Renal cortical epithelial cell (primary cell): Measurements from ENCODE around the gene E2F1. TPM values are rescaled to one million over a fixed set of nuclear protein-coding genes. Genes with fewer than 3 reads are reported as not detected.
"Not testable (repeated sequence)": the region's sequence is repeated elsewhere in the genome, so short reads cannot be mapped to it uniquely, and the experiment has no call there.

Source experiments
- DNase-seq: peaks from one replicate; pipeline ENCODE4 v3.0.0-alpha.2; 2011; ENCODE audit warnings: low read depth
- total RNA-seq: library from RNA; depleted of rRNA; stranded (reverse); fragments of >200 nt; gene quantifications from 2 replicates; pipeline ENCODE4 v1.2.3, GENCODE V29; 2014

Gene E2F1
- total RNA-seq, 1 donor from 2014 or later = 0.89 TPM

DNA sequence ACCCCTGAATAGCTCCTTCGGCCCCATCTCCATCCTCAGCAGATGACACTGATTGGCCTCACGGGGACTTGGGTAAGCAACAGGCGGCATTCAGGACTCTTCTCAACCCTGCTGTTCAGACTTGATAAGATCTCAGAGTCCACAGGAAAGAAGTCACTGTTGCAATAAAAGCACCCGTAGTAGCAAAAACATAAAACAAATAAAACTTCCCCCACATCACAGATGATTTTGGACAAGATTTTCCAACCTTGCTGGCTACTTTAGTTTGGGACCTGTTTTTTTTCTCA is 41.2 kb downstream of the E2F1 start:
- DNase-seq = no peak

DNA sequence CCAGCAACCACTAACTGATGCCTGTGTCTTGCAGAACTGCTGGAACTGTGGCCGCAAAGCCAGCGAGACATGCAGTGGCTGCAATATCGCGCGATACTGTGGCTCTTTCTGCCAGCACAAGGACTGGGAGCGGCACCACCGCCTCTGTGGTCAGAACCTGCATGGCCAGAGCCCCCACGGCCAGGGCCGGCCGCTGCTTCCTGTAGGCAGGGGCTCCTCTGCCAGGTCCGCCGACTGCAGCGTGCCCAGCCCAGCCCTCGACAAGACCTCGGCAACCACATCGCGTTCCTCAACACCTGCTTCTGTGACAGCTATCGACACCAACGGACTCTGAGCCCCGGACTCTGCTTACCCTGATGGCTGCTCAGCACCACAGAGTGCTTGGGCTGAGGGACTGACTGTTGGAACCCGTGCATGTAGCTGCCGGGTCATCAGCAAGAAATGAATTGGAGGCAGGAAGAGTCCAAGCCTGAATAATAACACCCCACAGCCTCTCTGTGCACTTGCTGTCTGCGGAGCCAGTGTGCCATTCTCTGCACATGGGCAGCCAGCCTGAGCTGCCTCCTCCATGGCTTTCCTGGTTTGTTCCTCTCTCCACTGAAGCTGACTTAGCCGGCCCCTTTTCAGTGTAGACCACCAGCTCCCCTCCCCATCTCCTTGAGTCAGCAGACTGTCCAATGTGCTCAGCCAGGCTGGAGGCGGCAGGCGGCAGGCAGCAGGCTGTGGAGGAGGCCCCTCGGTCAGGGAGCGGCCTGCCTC is 41.7 kb downstream of the E2F1 start:
- DNase-seq = no peak

DNA sequence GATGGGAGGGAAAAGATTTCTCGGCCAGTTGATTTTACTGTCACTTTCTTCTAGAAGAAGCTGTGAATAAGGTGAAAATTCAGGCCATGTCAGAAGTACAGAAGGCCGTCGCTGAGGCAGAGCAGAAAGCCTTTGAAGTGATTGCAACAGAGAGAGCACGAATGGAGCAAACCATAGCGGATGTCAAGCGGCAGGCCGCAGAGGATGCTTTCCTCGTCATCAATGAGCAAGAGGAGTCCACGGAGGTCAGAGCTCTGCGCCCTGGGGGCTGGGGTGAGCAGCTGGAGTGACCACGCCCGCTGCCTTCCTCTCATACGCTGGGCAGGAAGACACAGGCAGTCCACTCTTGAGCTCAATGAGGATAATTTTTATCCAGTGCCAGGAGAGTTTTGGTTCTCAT is 45.9 kb downstream of the E2F1 start:
- DNase-seq = no peak

DNA sequence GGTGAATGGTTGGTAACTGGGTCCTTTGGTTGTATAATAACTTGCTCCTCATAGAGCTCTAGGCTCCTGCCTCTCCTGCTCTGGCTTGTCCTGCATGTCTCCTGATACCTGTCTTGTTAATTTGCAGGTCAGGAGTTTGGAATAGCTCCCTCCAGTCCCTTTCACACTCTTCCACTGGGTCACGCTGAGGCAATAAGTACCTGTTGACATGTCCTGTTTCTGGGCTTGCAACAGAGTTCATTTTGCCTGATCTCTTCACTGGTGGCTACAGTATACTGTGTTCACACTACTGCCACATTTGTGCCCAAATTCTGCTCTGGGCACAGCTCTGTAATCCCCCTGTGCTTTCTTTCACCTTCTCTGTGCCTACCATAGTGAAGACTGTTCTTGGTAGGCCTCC is 49.4 kb downstream of the E2F1 start:
- DNase-seq = no peak

DNA sequence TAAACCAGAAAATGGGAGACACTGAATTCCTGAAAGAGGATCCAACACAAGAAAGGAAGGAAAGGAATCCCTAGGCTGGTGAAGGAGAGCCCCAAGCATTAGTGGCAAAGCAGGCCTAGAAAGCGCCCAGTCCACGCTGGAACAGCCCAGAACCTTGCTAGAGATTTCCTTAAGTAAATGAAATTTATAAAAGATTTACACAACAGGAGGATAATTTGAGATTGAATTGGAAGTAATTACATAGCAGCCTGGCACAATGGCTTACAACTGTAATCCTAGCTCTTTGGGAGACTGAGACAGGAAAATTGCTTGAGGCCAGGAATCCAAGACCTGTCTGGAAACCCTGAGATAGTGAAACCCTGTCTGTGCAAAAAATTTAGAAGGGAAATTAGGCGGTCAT is 50.8 kb downstream of the E2F1 start:
- no peak for DNase-seq

DNA sequence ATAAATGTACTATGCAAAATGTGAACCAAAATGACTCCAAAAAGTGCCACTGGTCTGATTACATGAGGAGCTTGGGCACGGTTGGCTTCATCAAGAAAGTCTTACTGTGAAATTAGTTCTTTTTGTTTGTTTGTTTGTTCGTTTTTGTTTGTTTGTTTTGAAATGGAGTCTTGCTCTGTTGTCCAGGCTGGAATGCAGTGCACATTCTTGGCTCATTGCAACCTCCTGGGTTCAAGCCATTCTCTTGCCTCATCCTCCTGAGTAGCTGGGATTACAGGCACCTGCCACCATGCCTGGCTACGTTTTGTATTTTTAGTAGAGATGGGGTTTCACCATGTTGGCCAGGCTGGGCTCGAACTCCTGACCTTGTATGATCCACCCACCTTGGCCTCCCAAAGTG is 54.3 kb downstream of the E2F1 start:
- DNase-seq = not testable (repeated sequence)

DNA sequence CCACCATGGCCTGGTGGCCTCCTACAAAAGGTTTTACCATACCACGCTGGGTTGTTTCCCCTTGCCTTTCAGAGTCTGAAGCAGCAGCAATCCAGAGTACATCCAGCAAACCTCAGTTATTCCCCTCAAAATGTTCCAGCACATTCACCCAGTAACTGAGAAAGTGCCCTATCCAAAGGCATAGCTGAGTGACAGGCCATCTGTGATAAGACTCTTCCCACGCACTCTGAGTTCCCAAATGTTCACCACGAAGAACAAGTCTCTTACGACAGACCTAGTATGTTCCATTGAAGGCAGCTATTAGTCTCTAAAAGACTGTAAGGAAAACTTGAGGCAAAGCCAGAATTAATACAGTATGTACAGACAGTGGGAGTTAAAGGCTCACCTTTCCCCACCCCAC is 55.7 kb downstream of the E2F1 start:
- DNase-seq = no peak

DNA sequence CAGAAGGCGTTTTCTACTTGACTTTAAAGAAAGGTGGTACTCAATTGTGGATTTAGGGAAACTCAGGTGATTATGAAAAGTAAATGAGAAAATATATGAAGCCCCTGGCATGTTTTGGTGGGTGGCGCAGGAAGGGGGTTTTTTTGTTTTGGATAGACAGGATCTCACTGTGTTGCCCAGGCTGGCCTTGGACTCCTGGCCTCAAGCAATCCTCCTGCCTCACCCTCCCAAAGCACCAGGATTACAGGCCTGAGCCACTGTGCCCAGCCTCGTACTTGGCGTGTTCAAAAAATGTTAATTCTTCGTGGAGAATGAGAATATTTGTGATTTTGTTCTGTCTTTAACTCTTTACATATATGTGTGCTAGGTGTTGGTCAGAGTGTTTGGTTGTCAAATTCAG is 56.2 kb downstream of the E2F1 start:
- DNase-seq = no peak

DNA sequence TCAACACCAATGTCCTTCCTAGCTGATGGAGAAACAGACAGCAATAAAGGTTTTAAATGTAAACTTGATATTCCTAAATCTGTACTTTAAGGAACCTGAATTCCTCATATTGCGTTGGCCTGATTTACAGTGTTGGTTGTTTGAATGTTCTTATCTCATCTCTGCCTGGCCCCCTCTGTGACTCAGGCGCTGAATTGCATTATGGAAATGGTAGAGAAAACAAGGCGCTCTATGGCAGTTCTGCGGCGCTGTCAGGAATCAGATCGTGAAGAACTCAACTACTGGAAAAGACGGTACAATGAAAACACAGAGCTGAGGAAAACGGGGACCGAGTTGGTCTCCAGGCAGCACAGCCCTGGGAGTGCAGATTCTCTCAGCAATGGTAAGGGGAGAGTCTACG is 56.7 kb downstream of the E2F1 start:
- DNase-seq = no peak

DNA sequence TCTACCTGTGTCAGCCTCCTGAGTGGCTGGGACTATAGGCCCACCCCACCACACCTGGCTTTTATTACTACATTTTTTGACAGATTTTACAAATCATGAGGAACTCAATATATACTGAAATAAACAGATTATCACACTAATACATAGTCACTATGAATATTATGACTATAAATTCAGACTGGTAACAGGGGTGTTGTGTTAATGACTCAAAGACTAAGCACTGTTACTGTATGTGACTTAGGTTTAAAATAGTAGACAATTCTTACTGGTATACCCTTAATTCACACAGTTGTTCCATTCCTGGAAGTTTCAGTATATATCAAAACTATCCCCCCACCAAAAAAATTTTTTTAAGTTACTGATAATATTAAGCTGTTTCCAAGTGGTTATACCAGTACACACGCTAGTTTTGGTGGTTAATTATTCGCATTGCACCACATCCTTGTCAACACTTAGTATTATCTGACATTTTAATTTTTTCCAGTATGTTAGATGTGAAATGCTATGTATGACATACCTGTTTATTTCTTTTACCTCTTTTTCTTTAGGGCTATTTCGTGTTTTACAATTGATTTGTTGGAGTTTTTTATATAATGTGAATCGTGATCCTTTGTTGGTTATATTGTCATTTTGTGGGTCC is 58.5 kb downstream of the E2F1 start:
- no peak for DNase-seq

DNA sequence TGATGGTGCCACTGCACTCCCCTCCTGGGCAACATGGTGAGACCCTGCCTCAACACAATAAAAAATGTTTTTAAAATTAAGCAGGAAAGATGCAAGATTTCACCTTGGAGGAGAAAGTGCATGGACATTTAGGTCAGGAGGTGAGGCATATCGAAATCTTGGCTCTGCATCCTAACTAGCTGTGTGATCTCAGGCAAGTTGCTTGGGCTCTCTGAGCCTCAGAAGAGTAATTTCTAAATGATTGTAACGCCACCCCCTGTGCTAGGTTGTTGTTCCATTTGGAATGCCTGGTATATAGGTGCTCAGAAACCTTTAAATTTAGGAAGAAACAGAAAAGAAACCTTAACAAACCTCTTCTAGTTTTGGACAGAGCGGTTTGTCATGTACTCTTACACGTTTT is 60.0 kb downstream of the E2F1 start:
- DNase-seq = no peak

Other genes starting within 250 kb of the E2F1 start
- 11.0 and 17.0 TPM in 2 replicates for gene SNTA1, start 242.6 kb downstream of the E2F1 start, total RNA-seq
- 4.7 and 13.6 TPM in 2 replicates for gene CBFA2T2, start 196.3 kb downstream of the E2F1 start, total RNA-seq
- gene C20orf144, start 24.1 kb downstream of the E2F1 start, total RNA-seq = 0.35 TPM in 1 of 2 replicates, not detected in the other
- 2.8 and 4.2 TPM in 2 replicates for gene ACTL10, start 19.4 kb downstream of the E2F1 start, total RNA-seq
- 18.8 and 29.8 TPM in 2 replicates for gene NECAB3, start 12.0 kb downstream of the E2F1 start, total RNA-seq
- 2.3 and 6.3 TPM in 2 replicates for gene PXMP4, start 33.9 kb upstream of the E2F1 start, total RNA-seq
- 0.52 and 2.1 TPM in 2 replicates for gene ZNF341, start 45.6 kb upstream of the E2F1 start, total RNA-seq
- gene CHMP4B, start 125.0 kb upstream of the E2F1 start, total RNA-seq = 46.4 and 93.4 TPM in 2 replicates